Spleen (tissue), 7 donors: Measurements from ENCODE around the gene B4GALT6.

Experiments used
- POLR2A ChIP-seq, 3 donors: fragments of 450-650 bp; IDR thresholded peaks; one replicate each; pipeline ENCODE4 v1.5.1; 2017; ENCODE audit warnings: antibody characterized with exemption in 3 of 3, mild to moderate bottlenecking in 1 of 3
- POLR2AphosphoS5 ChIP-seq, 3 donors: sonication (generic); formaldehyde crosslinking; IDR thresholded peaks; one replicate each; pipeline ENCODE4 v1.5.1; 2017; ENCODE audit warnings: antibody characterized with exemption in 3 of 3
- TF ChIP-seq, protein P1 (sequence below), 11 experiments: fragments of 200-600 bp in 7 of 11; fragments of 450-650 bp in 4 of 11; sonication (generic) in 4 of 11; IDR thresholded peaks in 8 of 11; conservative IDR thresholded peaks in 3 of 11; 1 replicate in 7 of 11; 2 replicates in 4 of 11; pipeline versions ENCODE4 v1.4.0 to v1.8.0; 2016 to 2021; ENCODE audit warnings: antibody characterized with exemption in 11 of 11, inconsistent platforms in 4 of 11, mild to moderate bottlenecking in 1 of 11
- donor health status: DM: no; HTN: no; CAD: no; lungs with moderate emphysema.
- donor health status: DM: no; HTN: no; CAD: no.
- donor health status: DM: no; HTN: no; CAD: no.

DNA sequence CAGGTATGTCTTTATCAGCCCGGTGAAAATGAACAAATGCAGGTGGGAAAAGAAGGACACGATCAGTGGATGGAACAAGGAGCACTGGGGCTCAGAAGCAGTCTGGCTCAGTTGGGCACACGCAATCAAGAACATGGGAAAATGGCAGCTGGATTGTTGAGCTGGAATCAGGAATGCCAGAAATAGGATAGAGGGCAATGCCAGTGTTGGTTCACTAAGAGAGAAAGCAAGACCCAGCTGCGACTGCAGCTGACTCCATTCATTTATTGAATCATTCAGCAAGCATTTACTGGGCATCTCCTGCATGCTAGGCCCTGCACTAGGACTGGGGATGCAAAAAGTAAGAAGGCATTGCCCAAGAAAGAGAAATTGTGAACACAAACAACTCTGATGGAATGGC, 106.3 kb downstream of the B4GALT6 start:
- TF ChIP-seq POLR2A (IDR thresholded peaks at IDR 0.05) (no peak), POLR2AphosphoS5 (IDR thresholded peaks at IDR 0.05) (no peak)
- TF ChIP-seq, protein P1, sequence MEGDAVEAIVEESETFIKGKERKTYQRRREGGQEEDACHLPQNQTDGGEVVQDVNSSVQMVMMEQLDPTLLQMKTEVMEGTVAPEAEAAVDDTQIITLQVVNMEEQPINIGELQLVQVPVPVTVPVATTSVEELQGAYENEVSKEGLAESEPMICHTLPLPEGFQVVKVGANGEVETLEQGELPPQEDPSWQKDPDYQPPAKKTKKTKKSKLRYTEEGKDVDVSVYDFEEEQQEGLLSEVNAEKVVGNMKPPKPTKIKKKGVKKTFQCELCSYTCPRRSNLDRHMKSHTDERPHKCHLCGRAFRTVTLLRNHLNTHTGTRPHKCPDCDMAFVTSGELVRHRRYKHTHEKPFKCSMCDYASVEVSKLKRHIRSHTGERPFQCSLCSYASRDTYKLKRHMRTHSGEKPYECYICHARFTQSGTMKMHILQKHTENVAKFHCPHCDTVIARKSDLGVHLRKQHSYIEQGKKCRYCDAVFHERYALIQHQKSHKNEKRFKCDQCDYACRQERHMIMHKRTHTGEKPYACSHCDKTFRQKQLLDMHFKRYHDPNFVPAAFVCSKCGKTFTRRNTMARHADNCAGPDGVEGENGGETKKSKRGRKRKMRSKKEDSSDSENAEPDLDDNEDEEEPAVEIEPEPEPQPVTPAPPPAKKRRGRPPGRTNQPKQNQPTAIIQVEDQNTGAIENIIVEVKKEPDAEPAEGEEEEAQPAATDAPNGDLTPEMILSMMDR (IDR thresholded peaks at IDR 0.05 in 8 of 11, conservative IDR thresholded peaks at IDR 0.05 in 3 of 11) = no peak
